Astrocyte (in vitro differentiated cells and primary cell): ENCODE measurements around the gene LAMC1. TPM values are rescaled to one million over a fixed set of nuclear protein-coding genes. Genes with fewer than 3 reads are reported as not detected.

ENCODE experiments used
- DNase-seq: peaks from one replicate; pipeline ENCODE4 v3.0.0-alpha.2; 2010; ENCODE audit warnings: low read depth
- FAIRE-seq: peaks from 2 replicates; lab custom pipeline; 2011; peaks lifted over from hg19 to GRCh38; lab: Jason Lieb, UNC
- H2AFZ ChIP-seq: 2 replicates; pipeline ENCODE4 v1.6.0; 2012; ENCODE audit warnings: low read depth, low read length, inconsistent platforms
- H3K27ac ChIP-seq: 2 replicates; pipeline ENCODE4 v1.5.1; 2011; ENCODE audit warnings: low read depth, low read length, inconsistent platforms
- H3K27me3 ChIP-seq: 2 replicates; pipeline ENCODE4 v1.6.0; 2011; ENCODE audit warnings: low read length, inconsistent platforms; ENCODE audit not compliant: insufficient read depth
- H3K36me3 ChIP-seq: 2 replicates; pipeline ENCODE4 v1.5.1; 2011; ENCODE audit warnings: low read length, inconsistent platforms; ENCODE audit not compliant: insufficient read depth
- H3K4me1 ChIP-seq: 2 replicates; pipeline ENCODE4 v1.5.1; 2011; ENCODE audit warnings: low read length, inconsistent platforms; ENCODE audit not compliant: insufficient read depth
- H3K4me2 ChIP-seq: 2 replicates; pipeline ENCODE4 v1.6.0; 2012; ENCODE audit warnings: low read length, inconsistent platforms
- H3K4me3 ChIP-seq: 2 replicates; pipeline ENCODE4 v1.5.1; 2011; ENCODE audit warnings: low read depth, mild to moderate bottlenecking, low read length, inconsistent platforms; ENCODE audit not compliant: insufficient read depth
- H3K79me2 ChIP-seq: 2 replicates; pipeline ENCODE4 v1.6.0; 2012; ENCODE audit warnings: mild to moderate bottlenecking, low read length, inconsistent platforms; ENCODE audit not compliant: insufficient read depth
- H3K9ac ChIP-seq: 2 replicates; pipeline ENCODE4 v1.6.0; 2012; ENCODE audit warnings: mild to moderate bottlenecking, low read length, inconsistent platforms
- H3K9me3 ChIP-seq: 2 replicates; pipeline ENCODE4 v1.5.1; 2012; ENCODE audit warnings: low read depth, mild to moderate bottlenecking, low read length, inconsistent platforms; ENCODE audit not compliant: insufficient read depth
- H4K20me1 ChIP-seq: 2 replicates; pipeline ENCODE4 v1.6.0; 2012; ENCODE audit warnings: low read length, inconsistent platforms; ENCODE audit not compliant: insufficient read depth
- H3K27ac Mint-ChIP-seq: one replicate; pipeline ENCODE4 v1.8.0; 2021; ENCODE audit warnings: mild to moderate bottlenecking, mixed read lengths; ENCODE audit not compliant: unreplicated experiment
- H3K27me3 Mint-ChIP-seq: one replicate; pipeline ENCODE4 v1.8.0; 2021; ENCODE audit warnings: low read depth, mixed read lengths; ENCODE audit not compliant: unreplicated experiment
- H3K36me3 Mint-ChIP-seq: one replicate; pipeline ENCODE4 v1.8.0; 2021; ENCODE audit warnings: low read depth, mixed read lengths; ENCODE audit not compliant: unreplicated experiment
- H3K4me1 Mint-ChIP-seq: one replicate; pipeline ENCODE4 v1.8.0; 2021; ENCODE audit warnings: low read depth, mixed read lengths; ENCODE audit not compliant: unreplicated experiment
- H3K4me3 Mint-ChIP-seq: one replicate; pipeline ENCODE4 v1.8.0; 2021; ENCODE audit warnings: mild to moderate bottlenecking, moderate library complexity, mixed read lengths; ENCODE audit not compliant: unreplicated experiment
- H3K9me3 Mint-ChIP-seq: one replicate; pipeline ENCODE4 v1.8.0; 2021; ENCODE audit warnings: mild to moderate bottlenecking, mixed read lengths; ENCODE audit not compliant: unreplicated experiment
- CTCF ChIP-seq: IDR thresholded peaks from 2 replicates; pipeline ENCODE4 v1.5.1; 2011; ENCODE audit warnings: low read depth, mild to moderate bottlenecking, inconsistent platforms, low read length, moderate library complexity; ENCODE audit not compliant: insufficient read depth
- EZH2 ChIP-seq: IDR thresholded peaks from 2 replicates; pipeline ENCODE4 v1.6.1; 2012; ENCODE audit warnings: mild to moderate bottlenecking, low read length, inconsistent platforms; ENCODE audit not compliant: insufficient read depth
- total RNA-seq: library from RNA; stranded (reverse); gene quantifications from 2 replicates; pipeline ENCODE4 v1.2.1, GENCODE V29; 2021

Gene LAMC1
- total RNA-seq, 1 donor from 2014 or later = 270 TPM

GRCh38 chr1:182978151-182978853 is 44.9 kb upstream of the LAMC1 start:
- no peak for FAIRE-seq
- no peak for TF ChIP-seq CTCF
- TF ChIP-seq EZH2 = no peak
- Mint-ChIP-seq H3K9me3 (no peaks in the 10 kb centered on the region), H3K36me3 (no peaks in the 10 kb centered on the region), H3K27me3 (no peaks in the 10 kb centered on the region), H3K4me1 (peaks cover 4% of the 10 kb centered on the region), H3K27ac (no peak overlapping the region), H3K4me3 (no peak overlapping the region)
- no peaks in the 10 kb centered on the region for H3K9me3 ChIP-seq
- H4K20me1 ChIP-seq = no peaks in the 10 kb centered on the region
- no peaks in the 10 kb centered on the region for H3K27me3 ChIP-seq
- no peak for DNase-seq
- no peak overlapping the region for H2AFZ ChIP-seq
- no peak overlapping the region for H3K4me3 ChIP-seq
- no peaks in the 10 kb centered on the region for H3K36me3 ChIP-seq
- no peaks in the 10 kb centered on the region for H3K4me1 ChIP-seq
- H3K27ac ChIP-seq = no peak overlapping the region
- H3K79me2 ChIP-seq = no peaks in the 10 kb centered on the region
- no peak overlapping the region for H3K4me2 ChIP-seq
- no peak overlapping the region for H3K9ac ChIP-seq

- no peak overlapping the region for H2AFZ ChIP-seq
- Mint-ChIP-seq H3K4me1 (no peaks in the 10 kb centered on the region), H3K27ac (no peak overlapping the region), H3K36me3 (no peaks in the 10 kb centered on the region), H3K9me3 (no peaks in the 10 kb centered on the region), H3K27me3 (no peaks in the 10 kb centered on the region), H3K4me3 (no peak overlapping the region)
- H4K20me1 ChIP-seq = no peaks in the 10 kb centered on the region
- H3K9me3 ChIP-seq = no peaks in the 10 kb centered on the region
- H3K4me3 ChIP-seq = no peak overlapping the region
- H3K27ac ChIP-seq = no peak overlapping the region
- H3K79me2 ChIP-seq = no peaks in the 10 kb centered on the region
- H3K36me3 ChIP-seq = no peaks in the 10 kb centered on the region
- H3K9ac ChIP-seq = no peak overlapping the region
- TF ChIP-seq CTCF = no peak
- TF ChIP-seq EZH2 = no peak
- no peak for DNase-seq
- H3K4me2 ChIP-seq = no peak overlapping the region
- H3K4me1 ChIP-seq = no peaks in the 10 kb centered on the region
- no peaks in the 10 kb centered on the region for H3K27me3 ChIP-seq
- no peak for FAIRE-seq
Observed at GRCh38 chr1:182984138-182984537, 39.1 kb upstream of the LAMC1 start.

GRCh38 chr1:182984621-182985020 is 38.6 kb upstream of the LAMC1 start:
- no peak overlapping the region for H3K4me3 ChIP-seq
- H3K9me3 ChIP-seq = no peaks in the 10 kb centered on the region
- DNase-seq (peak; percentile 25), FAIRE-seq (no peak)
- no peaks in the 10 kb centered on the region for H3K27me3 Mint-ChIP-seq
- no peak for TF ChIP-seq EZH2
- TF ChIP-seq CTCF = no peak
- no peak overlapping the region for H2AFZ ChIP-seq
- H3K27ac ChIP-seq = no peak overlapping the region
- no peaks in the 10 kb centered on the region for H3K36me3 ChIP-seq
- H3K36me3 Mint-ChIP-seq = no peaks in the 10 kb centered on the region
- H3K27ac Mint-ChIP-seq = no peak overlapping the region
- H3K4me3 Mint-ChIP-seq = no peak overlapping the region
- no peaks in the 10 kb centered on the region for H3K4me1 ChIP-seq
- H4K20me1 ChIP-seq = no peaks in the 10 kb centered on the region
- H3K4me2 ChIP-seq = no peak overlapping the region
- H3K79me2 ChIP-seq = no peaks in the 10 kb centered on the region
- H3K9ac ChIP-seq = no peak overlapping the region
- no peaks in the 10 kb centered on the region for H3K9me3 Mint-ChIP-seq
- no peaks in the 10 kb centered on the region for H3K27me3 ChIP-seq
- H3K4me1 Mint-ChIP-seq = no peaks in the 10 kb centered on the region
